Activated CD8-positive, alpha-beta memory T cell treated with anti-CD3 and anti-CD28 coated beads, Interleukin-2, amount 50 U/mL, for 1 hour (primary cell): ENCODE results near the gene MMADHC.
"Not testable (repeated sequence)": the region's sequence is repeated elsewhere in the genome, so short reads cannot be mapped to it uniquely, and the experiment has no call there.

Experiments
- DNase-seq: peaks from one replicate; pipeline ENCODE4 v3.0.0-alpha.2; 2020; ENCODE audit errors: extremely low read depth

Gene MMADHC

GRCh38 chr2:149595056-149595963 lies 7.7 kb upstream of the MMADHC start:
- no peak for DNase-seq

GRCh38 chr2:149594411-149594810 lies 6.8 kb upstream of the MMADHC start:
- no peak for DNase-seq

GRCh38 chr2:149587950-149588487 lies 444 bp upstream of the MMADHC start:
- no peak for DNase-seq

DNA sequence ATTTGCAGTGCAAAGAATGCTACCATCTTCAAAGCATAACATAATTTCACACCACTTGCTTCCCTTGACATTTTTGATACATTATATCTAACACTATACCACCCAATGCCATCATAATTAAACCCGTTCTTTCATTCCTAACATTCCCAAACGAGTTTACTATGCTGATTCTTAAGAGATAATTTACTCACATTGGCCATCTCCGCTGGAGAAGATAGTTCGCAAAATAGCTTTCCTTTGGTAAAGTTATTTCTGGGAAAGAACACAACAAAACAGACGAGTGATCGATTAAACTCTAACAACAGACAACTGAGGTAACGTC lies 716 bp downstream of the MMADHC start:
- DNase-seq = no peak

DNA sequence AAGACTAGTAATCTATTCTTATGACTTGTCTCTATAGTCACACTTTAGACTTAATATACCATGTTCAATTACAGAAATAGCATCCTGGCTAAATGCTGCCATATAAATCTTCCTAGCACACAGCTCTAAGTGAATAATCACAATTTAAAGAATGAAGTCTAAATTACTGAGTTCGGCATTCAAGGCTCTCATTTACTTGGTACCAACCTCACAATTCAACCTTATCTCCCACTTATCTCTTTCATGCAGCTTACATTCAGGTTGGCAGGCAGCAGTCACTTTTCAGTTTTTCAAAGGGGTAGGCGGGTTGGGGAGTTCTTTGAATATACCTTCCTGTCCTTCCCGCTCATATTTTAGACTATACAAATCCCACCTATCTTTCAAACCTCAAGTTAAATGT lies 1.5 kb downstream of the MMADHC start:
- DNase-seq = no peak

- DNase-seq = no peak
Measured at GRCh38 chr2:149585166-149585885, 2.2 kb downstream of the MMADHC start.

GRCh38 chr2:149579972-149580882 lies 7.3 kb downstream of the MMADHC start:
- DNase-seq = no peak

DNA sequence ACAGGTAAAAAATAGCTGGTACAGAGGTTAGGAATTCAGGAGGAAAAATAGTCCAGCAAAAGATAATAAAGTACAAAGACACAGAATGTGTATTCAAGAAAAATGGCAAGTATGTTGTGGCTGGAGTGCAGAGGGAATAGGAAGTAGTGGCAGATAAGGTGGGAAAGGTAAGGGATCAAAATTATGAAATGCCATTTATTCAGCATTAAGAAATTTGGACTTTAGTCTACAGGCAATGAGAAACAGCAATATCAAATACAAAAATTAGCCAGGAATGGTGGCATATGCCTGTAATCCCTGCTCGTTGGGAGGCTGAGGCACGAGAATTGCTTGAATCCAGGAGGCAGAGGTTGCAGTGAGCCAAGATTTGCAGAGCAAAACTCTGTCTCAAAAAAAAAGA lies 10.3 kb downstream of the MMADHC start:
- DNase-seq = no peak

DNA sequence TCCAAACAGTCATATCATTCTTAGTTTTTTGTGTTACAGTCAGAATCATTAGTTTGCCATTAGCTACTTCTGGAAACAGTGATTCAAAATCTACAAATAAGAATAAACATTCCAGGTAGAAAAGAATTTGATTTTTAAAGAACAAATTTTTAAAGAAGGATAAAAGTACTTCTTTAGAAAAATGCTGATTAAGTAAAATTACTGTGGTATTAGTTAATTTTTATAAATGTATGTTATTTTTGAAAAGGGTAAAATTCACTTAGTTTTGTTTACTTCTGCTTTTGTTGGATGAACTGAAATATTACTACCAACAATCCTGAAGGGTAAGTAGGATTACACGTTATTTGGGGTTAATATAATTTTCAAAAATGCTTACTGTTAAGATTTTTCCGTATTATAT lies 11.8 kb downstream of the MMADHC start:
- DNase-seq = no peak

- no peak for DNase-seq
Measured at GRCh38 chr2:149575277-149575676, 12.3 kb downstream of the MMADHC start.

GRCh38 chr2:149573760-149574159 lies 13.8 kb downstream of the MMADHC start:
- DNase-seq = no peak

DNA sequence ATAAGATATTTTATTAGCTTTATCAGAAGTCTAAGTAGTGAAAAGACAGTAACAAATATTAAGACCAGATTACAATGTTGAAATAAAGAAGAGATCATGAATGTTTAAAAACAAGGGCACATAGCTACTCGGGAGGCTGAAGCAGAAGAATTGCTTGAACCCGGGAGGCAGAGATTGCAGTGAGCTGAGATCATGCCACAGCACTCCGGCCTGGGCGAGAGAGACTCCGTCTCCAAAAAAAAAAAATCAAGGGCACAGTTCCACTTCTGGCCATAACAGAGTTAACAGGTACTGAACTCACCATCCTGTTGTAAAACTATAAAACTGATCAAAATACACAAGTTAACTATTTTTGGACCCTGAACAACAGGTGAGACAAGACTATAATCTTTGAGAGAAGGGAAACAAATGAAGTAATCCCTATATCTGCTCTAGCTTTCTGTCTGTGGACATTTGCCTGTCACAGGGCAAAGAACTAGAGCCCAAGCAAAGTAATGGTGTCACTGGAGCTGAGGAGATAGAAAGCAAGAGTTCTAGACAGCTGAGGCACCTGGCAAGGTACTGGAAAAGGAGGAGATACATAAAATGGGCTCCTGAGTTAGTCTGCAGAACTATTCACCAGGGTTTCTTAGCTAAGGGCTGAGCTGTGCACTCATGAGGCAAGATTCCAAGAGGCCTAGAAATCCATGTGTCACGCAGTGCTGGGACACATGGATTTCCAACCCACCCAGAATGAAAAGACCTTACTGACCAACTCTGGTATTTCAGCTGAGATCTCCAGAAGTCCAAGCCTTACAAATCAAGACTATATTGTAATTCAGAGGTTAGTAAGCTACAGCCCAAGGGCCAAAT lies 15.2 kb downstream of the MMADHC start:
- no peak for DNase-seq

DNA sequence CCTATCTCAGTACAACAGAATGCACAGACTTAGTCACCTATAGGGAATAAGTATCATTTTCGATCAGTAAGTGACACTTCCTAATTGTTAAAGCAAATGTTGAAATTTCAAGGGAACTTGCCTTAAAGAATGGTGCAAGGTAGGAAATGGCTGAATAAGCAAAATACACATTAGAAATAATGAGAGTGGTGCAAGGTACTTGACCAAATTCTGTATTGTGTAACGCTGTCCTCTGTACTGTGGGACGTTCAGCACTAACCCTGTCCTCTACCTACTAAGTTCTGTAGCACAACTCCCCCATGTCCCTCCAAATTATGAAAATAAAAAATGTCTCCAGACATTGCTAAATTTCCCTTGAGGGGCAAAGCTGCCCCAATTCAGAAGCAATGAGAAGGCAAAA lies 19.4 kb downstream of the MMADHC start:
- no peak for DNase-seq

- no peak for DNase-seq
Measured at GRCh38 chr2:149566652-149567051, 20.9 kb downstream of the MMADHC start.

DNA sequence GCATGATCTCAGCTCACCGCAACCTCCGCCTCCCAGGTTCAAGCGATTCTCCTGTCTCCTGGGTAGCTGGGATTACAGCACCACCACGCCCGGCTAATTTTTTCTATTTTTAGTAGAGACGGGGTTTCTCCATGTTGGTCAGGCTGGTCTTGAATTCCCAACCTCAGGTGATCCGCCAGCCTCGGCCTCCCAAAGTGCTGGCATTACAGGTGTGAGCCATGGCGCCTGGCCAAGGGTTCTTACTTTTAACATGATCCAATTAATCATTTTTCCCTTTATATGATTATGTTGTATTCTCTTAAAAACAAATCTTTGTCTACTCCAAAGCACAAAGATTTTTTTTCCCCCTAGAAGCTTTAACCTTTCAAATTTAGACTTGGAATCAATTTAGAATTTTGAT lies 21.9 kb downstream of the MMADHC start:
- not testable (repeated sequence) for DNase-seq

- DNase-seq = no peak
Measured at GRCh38 chr2:149564983-149565382, 22.6 kb downstream of the MMADHC start.

- DNase-seq = no peak
Measured at GRCh38 chr2:149564097-149564496, 23.5 kb downstream of the MMADHC start.

DNA sequence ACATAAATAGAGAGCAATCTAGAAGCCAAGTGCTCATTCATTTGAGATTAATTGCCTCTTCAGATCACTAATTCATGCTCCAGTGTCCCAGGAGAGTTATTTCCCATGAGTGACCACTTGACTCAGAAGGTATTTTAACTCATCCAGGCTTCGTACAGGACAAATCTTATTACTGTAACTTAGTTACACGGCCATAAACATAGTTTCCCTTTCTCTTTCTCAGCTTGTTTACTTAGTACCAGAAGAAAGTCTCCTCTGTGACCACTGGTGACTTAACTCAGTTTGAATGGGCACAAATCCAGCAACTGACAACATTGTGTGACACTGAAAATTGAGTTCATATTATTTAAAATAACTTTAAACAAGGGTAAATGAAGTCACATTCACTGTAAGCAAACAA lies 25.3 kb downstream of the MMADHC start:
- no peak for DNase-seq

GRCh38 chr2:149561309-149561926 lies 26.2 kb downstream of the MMADHC start:
- no peak for DNase-seq

DNA sequence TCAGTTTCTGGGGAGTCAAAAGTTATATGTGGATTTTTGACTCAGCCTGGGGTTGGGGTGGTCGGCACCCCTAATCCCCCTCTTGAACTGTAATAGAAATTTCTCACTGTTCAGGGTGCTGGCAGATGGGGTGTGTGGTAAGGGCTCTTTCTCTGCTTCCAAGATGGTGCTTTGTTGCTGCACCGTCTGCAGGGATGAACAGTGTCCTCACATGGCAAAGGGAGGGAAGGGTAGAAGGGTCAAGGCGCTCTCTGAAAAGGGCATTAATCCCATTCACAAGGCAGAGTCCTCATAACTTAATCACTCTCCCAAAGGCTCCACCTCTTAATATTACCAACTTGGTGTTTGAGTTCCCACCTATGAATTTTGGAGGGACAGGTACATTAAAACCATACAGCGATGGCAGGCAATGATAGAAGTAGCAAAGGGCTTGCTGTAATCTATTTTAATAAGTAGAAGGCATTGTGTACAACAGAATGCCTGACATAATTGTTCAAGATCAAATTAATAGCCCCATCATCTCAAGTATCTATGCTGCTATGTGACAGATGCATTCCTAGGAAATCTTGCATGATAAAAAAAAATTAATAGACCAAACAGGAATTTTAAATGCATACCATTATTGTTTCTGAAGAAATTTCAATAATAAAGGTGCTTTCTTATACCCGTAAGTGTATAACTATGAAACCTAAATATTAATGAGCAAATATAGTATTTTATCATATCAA lies 28.1 kb downstream of the MMADHC start:
- DNase-seq = no peak
